CD4-positive, alpha-beta T cell treated with Interleukin-17A for 4 hours (primary cell): ENCODE measurements around the gene PRKCE.
"Not testable (repeated sequence)": the region's sequence is repeated elsewhere in the genome, so short reads cannot be mapped to it uniquely, and the experiment has no call there.

Experiments
- DNase-seq: peaks from one replicate; pipeline ENCODE4 v3.0.0-alpha.2; 2020; ENCODE audit warnings: mixed read lengths

PRKCE gene

DNA sequence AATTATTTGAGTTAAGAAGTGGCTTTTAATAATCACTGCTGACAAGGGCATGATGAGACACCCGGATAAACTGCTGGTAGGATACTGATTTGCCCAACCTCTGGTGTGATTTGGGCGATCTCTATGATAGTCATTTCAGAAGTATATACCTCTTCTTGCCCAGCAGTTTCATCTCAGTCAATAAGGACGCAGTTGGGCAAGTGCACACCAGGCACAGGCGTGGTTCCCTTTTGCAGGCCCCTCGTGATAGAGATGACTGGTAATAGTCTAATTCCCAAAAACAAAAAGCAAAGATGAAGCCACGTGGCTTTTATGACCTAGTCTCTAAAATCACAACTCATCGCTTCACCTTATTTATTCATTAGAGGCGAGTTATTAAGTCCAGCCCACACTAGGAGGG is 246.4 kb downstream of the PRKCE start:
- DNase-seq = no peak

DNA sequence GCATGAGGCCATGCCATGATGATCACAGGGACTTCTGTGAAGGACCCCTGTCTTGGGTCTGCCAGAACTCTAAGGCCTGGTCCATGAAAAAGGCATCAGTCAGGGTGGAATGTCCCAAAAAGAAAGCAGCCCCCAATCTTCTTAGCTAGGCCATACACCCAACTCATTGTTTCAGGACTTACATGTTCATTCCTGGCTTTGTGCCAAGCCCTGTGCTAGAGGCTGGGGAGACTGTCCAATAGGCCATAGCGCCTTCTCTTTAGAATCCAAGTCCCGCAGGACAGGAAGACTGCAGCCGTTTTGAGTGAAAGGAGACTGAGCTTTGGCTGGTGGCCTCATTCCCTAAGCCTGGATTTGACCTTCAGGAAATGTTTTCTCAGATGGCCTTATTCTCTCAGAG is 247.3 kb downstream of the PRKCE start:
- DNase-seq = no peak

DNA sequence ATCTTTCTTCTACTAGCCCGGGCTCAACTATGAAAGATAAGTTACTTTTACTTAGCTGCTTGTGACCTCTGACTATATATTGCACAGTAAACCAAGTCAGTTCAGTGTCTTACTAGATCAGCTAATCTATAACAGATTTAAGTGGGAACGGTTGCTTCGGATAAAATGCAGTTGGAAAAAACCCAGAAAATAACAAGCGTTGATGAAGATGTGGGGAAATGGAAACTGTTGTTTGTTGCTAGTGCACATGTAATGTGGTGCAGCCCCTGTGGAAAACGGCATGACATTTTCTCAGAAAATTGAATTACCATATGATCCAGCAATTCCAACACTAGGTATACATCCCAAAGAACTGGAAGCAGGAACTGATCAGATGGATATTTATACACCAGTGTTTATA is 248.5 kb downstream of the PRKCE start:
- DNase-seq = no peak

DNA sequence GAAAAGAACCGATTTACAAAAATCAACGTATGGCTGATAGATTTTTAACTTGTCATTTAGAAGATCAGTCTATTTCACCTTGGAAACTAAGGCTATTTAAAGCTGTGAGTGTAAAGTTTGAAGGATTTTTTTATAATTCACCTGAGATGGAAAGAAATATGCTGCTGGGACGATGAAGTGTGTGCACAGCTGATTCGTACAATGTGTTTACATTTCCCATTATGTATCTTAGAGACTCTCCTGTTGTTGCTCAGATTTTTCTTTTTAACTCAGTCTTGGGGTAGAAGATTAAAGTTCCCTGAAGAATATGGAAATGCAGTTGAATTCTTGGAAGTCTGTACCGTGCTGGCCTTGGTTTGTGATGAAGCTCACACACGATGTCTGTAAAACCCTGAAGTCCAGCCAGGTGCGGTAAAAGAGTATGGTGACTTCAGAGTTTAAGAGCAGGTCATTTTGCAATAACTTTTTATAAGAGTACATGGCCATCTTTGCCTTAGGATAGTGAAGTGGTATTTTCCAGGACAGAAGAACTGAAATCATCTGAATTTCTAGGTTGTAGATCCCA is 250.1 kb downstream of the PRKCE start:
- no peak for DNase-seq

DNA sequence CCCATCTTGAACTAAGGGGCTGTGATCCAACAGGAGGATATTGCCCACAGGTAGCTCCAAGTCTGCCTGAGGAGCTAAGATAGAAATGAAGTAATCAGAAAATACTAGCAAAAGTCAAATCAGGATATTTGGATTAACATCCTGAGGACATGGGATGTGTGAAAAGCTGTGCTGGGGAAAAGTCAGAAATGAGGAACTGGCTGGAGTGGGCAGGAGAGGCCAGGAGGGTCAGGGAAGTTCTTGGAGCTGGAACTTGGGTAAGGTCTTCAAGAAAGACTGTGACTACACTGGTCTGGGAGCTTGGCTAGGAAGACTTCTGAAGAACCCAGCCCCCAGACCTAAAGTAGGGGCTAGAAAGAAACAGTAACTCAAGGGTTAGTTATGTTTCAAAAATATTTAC is 250.9 kb downstream of the PRKCE start:
- DNase-seq = no peak

DNA sequence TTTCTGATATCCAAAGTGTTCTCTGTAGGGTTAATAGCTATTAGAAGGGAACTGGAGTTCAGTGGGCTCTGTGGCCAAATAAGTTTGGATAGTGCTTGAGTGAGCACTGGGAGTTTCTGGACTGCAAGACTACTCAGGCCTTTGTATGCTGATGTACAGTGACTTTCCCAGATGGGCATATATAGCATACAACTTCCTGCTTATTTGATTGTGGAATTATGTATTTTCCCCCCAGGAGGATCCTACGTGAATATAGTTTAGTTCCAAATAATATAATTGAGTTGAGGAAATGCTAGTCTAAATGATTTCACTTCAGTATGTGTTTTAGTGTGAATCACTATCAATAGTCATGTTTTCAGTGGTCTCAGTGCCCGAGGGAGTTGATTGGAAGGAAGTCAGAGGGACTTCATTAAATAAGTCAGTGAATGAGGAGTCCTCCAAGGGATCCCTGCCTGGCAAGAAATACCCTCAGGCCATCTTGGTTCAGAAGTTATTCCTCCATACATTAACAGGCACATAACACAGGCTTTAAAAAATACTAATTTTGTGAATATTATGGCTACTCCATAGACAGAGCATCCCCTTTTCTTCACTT is 251.4 kb downstream of the PRKCE start:
- DNase-seq = no peak

DNA sequence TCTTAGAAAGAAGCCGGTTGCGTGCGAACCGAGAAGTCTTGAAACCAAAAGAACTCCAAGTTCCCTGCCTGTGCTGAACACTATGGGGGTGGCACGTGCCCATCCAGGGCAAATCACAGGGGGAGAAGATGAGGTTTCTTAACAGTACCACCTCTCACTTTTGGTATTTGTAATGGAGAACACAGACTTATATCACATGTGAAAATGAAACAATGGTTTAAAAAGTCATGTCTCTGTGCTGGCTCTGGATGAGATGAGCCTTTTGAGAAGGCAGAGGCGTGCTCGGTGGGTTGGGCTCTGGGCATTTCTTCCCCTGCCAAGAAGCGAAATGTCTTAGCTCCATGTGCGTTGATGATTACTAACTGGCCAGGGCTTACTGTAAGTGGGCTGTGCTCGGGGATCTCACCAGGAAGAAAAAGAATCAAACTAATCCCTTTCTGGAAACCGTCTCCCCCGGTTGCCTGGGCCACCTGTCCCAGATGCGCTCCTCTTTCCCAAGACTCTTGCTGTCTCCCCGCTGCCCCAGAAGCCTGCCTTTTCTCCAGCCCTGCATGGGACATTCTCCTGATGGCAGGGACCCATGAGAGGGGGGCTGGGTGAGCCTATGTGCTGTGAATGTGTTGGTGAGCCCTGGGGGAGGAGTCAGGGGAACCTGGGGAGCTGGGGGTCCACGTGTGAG is 252.9 kb downstream of the PRKCE start:
- DNase-seq = no peak

DNA sequence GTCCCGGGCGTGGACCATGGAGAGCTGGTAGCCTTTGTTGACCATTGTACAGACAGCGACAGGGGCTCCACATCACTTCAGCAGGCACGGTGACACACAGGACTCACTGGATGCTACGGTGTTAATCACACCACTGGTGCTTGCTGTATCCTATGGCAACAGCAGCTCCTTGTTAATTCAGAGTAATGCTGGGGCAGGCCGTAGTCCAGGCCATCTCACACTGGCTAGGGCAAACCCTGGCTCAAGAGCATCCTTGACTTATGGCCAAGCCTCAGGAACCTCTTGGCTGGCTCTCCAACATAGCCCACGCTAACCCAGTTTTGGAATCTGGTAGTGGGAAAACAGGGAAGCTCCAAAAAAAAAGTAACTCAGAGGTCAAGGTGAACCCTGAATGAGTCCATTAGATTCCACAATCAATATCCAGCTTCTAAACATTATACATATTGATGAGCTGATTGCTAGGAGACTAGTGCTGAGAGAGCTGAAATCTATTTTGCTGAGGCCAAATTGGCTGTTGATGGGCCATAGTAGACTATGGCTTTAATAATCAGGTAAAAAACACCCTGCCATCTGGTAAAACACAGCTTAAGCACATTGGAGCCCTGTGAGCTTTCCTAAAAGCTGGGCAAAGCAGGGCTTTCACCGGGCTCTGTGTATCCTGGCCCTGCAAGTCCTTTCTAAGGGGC is 253.6 kb downstream of the PRKCE start:
- DNase-seq = no peak

DNA sequence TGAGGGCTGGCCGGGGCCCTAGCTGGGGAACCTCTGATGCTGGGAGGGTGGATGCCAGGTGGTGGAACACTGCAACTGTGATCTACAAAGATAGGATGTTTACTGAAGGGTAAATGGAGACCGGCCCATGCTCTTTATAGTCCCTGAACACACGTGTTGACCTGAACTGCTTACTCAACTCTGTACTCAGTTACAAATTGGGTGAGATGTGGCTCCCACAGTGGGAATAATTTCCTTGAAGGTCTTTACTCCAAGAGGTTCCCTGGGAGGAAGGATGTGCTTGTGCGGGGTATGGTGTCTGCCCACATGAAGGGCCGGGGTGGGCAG is 254.1 kb downstream of the PRKCE start:
- no peak for DNase-seq

DNA sequence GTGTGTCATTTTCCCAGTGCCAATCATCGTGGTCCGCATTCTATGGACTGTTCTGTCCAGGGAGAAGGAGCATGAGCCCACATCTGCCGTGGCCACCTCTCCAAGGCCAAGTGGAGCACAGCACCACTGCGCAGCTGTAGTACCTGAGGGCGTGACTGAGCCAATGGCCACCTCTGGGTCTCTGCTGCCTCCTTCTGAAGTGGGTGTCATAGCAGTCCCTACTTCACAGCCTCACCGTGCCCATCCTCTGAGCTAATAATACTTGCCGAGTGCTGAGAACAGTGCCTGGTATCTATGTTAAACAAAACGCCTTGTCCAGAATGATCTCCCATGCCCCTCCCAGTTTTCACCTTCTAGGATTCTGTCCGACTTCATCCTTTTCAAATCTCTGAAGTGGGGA is 256.1 kb downstream of the PRKCE start:
- DNase-seq = no peak

DNA sequence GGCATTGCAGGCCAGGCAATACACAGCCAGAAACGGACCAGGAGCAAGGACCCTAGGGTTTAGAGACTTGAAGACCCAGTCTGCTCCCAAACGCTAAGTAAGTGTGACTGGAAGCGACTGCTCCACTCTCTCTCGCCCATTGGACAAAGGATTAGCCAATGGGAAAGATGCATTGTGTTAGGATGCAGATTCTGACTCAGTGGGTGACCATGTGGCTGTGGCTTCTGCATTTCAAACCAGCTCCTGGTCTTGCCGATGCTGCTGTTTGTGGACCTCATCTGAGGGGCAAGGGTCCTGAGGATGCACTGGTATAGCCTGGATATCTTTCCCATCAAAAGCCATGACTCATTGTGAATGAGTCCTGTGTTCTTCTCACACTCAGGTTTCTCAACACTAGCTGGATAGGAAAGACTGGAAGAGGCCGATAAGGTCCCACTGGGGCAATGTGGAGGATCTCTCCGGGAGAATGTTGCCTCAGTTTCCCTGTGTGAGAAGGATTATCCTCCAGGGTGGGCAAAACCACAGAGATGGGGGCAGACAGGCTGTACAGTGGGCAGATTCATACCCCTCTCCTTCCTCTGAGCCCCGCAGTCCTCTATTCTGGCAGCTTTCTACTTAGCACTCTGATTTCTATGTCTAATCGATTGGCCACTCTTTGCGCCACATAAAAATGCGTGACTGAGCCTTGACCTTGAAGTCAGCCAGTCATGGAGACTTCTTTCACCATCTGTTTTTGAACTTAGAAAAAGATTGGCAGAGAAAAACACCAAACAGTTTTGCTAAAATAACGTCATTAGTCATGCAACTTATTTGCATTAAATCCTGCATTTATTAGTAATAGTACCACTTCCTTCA is 257.1 kb downstream of the PRKCE start:
- no peak for DNase-seq

DNA sequence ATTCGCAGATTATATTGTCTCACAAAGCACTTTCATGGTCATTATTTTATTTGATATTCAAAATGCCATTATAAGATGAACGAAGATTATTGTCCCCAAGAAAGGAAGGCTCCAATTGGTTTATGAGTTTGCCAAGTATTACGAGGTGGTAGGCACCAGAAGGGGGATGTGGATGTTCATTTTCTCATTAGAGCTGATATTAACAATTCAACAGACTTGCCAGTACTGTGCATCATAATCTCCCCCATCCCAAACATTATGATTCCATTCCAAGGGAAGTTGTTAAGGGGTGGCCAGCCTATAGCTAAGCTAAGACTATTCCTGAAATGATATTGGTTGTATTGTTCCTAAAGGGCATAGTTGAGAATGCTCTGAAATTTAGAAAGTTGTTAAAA is 257.7 kb downstream of the PRKCE start:
- DNase-seq = no peak

DNA sequence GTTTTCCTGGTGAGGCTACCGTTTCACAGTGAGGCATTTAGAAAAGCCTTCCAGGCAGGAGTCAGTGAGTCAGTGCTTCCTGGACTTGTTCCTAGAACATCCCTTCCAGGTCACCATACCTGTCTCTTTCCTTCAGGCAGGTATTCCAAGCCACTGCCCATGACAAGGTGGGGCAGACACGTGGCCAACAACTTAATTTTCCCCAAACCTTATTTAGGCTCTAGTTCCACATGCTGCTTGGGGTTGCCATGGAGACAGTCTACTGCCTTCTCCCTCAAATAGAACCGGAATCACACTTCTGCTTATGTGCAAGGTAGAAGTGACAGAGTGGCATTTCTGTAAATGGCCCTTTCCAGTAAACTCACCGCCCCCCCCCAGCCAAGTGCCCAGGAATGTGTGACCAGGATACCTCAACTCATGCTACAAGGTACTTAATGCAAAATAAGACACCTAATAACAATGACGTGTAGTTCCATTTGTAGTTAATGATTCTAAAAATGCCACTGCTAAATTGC is 258.3 kb downstream of the PRKCE start:
- no peak for DNase-seq

DNA sequence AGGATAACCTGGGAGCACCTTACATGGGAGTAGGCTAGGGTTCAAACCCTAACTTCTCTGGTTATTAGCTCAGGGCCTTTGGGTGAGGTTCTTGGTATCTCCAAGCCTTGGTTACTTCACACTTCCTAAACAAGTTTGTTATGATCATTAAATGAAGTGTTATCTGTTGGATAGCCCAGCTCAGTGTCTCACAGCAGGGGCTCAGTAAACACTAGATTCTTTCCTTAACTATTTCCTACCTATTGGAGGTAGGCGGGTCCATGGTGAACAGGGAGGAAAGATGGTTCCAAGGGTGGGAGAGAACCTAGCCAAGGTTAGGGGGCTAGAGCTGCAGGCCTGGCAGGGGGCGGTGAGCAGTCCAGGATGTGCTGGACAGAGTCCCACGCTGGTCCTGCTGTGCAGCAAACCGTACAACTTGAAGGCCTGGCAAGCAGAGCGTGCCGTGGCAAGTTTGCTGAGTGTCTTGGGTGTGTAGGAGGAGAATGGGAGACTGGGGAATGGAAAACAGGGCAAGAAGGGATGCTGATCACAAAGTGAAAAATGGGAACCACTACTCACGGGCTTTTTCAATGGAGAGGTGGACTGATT is 259.1 kb downstream of the PRKCE start:
- DNase-seq = no peak

DNA sequence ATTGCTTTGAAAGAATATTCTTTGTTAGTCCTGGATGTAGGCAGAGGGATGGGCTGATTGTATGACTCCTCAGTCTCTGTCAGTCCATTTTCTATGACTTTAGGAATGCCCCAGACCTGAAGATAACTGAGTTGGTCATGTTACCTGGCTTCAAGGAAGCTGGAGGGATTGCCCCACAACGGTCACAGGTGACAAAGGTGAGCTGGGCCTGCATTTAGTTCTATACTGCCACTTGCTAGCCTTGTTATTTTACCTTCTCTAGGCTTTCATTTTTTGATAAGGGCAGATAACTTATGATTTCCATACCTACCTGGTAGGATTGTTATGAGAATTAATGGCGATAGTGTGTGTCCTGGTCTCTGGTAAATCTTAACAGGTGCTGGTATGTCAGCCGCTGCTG is 260.1 kb downstream of the PRKCE start:
- DNase-seq = no peak

DNA sequence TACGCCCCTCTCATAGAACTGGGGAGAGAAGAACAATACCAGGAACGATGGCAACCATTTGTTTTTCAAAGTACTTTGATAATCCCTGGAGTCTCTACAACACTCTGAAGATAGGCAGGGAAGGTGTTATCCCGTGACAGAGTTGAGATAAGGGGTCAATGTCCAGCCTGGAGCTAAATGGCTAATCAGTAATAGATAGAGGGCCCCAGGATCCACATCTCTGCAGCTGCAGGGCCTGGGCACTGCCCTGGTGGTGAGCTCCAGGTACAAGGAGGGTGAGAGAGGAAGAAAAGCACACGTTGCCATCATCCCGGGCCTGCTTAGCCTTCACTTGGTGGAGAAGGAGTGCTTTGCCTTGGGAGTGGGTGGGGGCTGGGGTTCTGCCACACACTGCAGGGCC is 260.6 kb downstream of the PRKCE start:
- DNase-seq = no peak

DNA sequence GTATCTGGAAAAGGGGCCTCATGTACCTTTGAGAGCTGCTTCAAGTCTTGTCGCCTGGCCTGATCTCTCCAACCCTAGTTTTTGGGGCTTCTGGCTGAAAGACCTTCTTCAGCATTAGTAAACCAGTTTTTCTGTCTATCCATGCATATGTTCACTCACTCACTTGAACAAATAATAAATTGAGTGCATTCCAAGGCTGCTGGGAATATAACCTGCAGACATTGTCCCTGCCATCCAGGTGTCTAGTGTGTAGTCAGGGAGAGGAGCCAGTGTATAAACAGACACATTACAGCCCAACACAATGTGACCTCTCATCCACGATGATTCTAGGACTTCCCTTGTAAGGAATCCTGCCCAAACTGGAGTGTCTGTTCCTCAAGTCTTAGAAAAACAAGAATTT is 262.1 kb downstream of the PRKCE start:
- DNase-seq = no peak

DNA sequence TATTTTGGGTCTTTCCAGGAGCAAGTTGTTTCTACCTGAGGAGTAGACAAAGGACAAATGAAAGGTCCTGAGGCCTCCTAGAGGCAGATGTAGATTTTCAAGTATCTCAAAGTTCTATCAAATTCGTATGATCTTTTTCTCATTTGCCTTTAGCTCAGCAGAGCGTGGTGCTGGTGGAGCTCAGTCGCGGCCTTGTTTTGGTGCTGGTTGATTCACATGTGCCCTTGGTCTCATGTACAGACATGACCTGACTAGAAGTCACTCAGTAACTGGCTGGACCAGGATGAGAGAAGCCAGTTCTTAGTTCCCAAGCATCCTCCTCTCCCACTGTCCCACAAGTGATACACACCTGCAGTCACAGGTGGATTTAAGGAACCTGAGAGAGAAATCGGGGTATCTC is 264.0 kb downstream of the PRKCE start:
- DNase-seq = no peak

DNA sequence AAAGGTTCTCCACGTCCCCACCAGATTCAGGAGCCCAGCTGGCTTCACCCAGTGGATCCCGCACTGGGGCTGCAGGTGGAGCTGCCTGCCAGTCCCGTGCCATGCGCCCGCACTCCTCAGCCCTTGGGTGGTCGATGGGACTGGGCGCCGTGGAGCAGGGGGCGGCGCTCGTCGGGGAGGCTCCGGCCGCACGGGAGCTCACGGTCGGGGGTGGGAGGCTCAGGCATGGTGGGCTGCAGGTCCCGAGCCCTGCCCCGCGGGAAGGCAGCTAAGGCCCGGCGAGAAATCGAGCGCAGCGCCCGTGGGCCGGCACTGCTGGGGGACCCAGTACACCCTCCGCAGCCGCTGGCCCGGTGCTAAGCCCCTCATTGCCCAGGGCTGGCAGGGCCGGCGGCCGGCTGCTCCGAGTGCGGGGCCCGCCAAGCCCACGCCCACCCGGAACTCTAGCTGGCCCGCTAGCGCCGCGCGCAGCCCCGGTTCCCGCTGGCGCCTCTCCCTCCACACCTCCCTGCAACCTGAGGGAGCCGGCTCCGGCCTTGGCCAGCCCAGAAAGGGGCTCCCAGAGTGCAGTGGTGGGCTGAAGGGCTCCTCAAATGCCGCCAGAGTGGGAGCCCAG is 266.2 kb downstream of the PRKCE start:
- not testable (repeated sequence) for DNase-seq

DNA sequence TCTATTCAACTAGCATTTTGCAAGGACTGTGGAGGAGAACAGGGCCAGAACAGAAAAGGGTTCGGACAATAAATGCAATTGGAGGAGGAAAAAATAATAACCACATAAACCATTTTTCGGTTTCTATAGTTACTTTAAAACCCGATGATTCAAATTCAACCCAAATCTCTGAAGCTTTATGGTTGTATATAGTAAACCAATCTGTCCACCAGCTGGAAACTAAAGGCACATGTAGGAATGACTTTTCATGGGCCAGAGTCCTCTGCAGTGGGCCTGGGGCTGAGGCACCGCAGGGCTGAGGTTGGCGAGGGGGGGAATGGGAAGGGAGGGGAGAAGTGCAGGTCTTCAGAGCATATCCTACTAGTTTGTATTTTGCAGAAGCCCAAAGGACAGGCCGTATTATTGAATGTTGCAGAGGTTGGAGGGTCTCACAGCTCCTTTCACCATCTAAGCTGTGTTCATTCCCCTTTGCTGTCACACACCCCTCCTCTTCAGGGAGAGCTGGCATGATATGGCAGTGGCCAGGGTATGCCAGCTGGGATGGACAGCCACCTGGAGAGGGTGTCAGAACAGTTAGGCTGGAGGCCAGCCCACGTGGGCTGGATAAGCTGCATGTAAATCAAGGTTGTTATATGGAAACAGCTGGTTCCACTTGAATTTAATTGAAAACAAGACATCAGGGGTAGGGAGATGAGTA is 267.1 kb downstream of the PRKCE start:
- DNase-seq = no peak

DNA sequence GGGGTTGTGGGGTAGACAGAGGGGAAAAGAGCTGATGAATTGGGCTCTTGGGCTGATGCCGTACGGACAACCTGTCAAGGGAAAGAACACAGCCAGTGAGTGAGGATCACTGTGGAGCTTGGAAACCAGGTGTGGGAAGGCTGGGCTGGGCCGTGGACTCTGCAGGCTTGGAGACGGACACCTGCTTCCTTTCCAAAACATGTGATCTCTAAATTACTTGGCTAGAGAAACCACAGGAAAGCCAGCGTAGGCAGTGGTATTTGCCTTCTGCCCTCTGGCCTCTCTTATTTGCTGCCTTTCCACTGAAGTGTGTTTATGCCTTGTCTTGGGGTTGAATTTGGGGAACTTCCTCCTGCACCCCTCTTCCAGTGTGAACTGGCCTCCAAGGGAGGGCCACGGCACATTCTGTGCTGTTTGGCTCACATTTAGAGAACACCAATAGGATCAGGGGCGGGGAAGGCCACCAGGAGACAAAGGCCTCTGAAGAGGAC is 267.7 kb downstream of the PRKCE start:
- no peak for DNase-seq
